Measurements from ENCODE around the gene MSANTD1. TPM values are rescaled to one million over a fixed set of nuclear protein-coding genes. Genes with fewer than 3 reads are reported as not detected.

The MSANTD1 gene
- total and polyA plus RNA-seq, 2 of the 8 experiments (the other 6 are each of a cell fraction or from before 2014, with no cell fraction given) = 0.23 to 0.45 TPM

GRCh38 chr4:3287271-3287971 is 38.5 kb downstream of the MSANTD1 start (continued):
- TF ChIP-seq CHD2 (IDR thresholded peaks at IDR 0.05; ENCODE audit: low read length) = no peak
- TF ChIP-seq HDAC2 (IDR thresholded peaks at IDR 0.05; ENCODE audit: borderline replicate concordance in 1 of 2, low read depth in 2 of 2, low read length in 2 of 2) = no peak
- no peak for TF ChIP-seq MAX (IDR thresholded peaks at IDR 0.05)
- no peak for TF ChIP-seq BRCA1 (IDR thresholded peaks at IDR 0.05; ENCODE audit: low read depth, low read length)
- TF ChIP-seq SIX5 (IDR thresholded peaks at IDR 0.05; ENCODE audit: low read depth, low read length) = no peak

All from H1 (cell line).